Omental fat pad (tissue), 4 donors: ENCODE measurements around the gene AZIN2. TPM values are rescaled to one million over a fixed set of nuclear protein-coding genes. Genes with fewer than 3 reads are reported as not detected.

Experiments used
- ATAC-seq: fragments of 150-250 bp; one replicate; pipeline ENCODE4 v1.9.1; 2016; ENCODE audit warnings: mild to moderate bottlenecking, moderate library complexity; ENCODE audit not compliant: low FRiP score
- DNase-seq: peaks from one replicate; pipeline ENCODE4 v3.0.0-alpha.2; 2019; ENCODE audit warnings: low spot score
- total RNA-seq, 4 donors: library from RNA; depleted of rRNA; stranded (reverse); fragments of >200 nt; gene quantifications; one replicate each; pipeline ENCODE4 v1.1.0, GENCODE V29; 2016
- TF ChIP-seq, protein P1 (sequence below), 3 donors: fragments of 450-650 bp; IDR thresholded peaks; one replicate each; pipeline ENCODE4 v1.5.1; 2016 to 2017; ENCODE audit warnings: antibody characterized with exemption in 3 of 3, mild to moderate bottlenecking in 3 of 3, moderate library complexity in 2 of 3

The AZIN2 gene
- total RNA-seq, result 1 to 10 TPM; 1.8 to 5.3 (median 3.5) TPM

DNA sequence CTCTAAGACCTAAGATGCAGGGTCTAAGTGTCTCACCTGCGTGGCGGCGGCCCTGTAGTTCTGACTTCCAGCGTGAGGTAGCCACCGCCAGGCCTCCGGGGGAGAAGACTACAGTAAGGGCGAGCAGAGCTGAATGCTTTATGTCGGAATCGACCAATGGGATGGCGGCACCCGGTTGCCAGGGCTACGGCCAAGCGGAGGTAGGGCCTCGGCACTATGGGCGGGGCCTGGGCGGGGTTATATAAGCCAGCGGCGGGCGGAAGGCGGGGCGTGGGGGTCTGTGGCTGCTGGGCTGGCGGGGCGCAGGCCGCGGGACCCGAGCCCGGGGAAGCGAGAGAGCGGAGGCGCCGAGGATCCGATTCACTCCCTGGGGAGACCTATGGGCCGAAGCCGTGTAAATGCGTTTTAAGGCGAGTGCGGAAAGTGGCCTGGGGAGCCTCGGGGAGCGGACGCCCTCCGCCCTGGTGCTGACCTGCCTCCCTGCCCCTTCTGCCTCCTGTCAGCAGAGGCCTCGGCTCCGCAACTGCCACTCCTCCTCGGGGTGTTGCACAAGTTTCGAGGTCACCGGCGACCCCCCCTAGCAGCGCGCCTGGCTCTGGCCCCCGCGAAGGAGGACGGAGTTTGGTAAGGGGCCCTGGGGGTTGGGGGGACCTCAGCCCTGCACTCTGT, at the start of gene AZIN2:
Gene AZIN2 (plus strand): TSS at position 269 of the 669 bp plus-strand sequence. CDS start 1,097 bp downstream, outside the sequence.
- TF ChIP-seq, protein P1, sequence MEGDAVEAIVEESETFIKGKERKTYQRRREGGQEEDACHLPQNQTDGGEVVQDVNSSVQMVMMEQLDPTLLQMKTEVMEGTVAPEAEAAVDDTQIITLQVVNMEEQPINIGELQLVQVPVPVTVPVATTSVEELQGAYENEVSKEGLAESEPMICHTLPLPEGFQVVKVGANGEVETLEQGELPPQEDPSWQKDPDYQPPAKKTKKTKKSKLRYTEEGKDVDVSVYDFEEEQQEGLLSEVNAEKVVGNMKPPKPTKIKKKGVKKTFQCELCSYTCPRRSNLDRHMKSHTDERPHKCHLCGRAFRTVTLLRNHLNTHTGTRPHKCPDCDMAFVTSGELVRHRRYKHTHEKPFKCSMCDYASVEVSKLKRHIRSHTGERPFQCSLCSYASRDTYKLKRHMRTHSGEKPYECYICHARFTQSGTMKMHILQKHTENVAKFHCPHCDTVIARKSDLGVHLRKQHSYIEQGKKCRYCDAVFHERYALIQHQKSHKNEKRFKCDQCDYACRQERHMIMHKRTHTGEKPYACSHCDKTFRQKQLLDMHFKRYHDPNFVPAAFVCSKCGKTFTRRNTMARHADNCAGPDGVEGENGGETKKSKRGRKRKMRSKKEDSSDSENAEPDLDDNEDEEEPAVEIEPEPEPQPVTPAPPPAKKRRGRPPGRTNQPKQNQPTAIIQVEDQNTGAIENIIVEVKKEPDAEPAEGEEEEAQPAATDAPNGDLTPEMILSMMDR (IDR thresholded peaks at IDR 0.05), result no peak
- DNase-seq (peak; percentile 97), ATAC-seq (peak; percentile 93)

DNA sequence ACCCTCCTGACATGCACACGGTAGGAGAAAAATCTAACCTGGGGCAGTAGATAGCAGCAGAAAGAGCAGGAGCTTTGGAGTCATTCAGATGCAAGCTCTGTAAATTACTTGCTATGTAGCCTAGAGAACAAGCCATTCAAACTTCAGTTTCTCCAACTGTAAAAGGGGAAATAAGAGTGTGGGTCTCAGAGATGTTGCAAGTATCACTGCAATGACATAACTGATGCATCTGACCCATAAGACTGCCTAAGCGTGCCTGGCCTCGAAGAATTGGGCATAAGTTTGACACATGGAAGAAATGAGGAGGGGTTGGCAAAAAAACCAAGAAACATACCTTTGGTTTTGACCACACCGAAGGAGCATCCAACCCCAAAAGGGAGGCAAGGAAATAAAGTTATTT, 49.4 kb upstream of the AZIN2 start:
- TF ChIP-seq, protein P1 (IDR thresholded peaks at IDR 0.05), result no peak
- no peak for ATAC-seq
- no peak for DNase-seq

DNA sequence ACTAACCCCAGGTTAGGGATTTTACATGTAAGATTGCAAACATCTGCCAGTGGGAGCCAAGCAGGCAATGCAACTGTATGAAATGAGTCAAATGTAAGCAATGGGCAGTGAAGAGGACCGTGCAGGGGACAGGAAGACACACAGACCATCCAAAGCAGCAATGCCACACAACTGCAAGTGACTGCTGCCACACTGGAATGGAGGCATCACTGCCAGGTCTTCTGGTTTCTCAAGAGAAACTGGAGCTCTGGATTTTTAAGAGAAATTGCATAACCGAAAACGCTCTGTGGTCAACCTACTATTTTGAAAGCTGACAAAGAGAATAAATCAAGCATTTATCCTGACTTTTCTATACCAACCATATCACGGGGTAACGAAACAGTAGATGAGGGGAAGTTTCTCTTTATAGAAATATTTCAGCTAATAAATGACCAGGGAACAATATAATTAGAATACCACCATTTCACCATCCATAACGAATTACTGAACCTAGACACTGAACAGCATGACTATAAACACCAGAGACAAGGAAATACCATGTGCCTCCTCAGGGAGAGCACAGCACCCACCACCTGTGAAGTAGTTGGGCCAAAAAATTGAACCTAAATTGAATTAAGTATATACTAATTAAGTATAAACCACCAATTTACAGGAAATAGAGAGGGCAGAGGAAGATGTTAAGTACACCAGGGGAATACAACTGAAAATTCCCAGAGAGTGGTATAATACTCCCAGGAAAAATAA, 48.7 kb upstream of the AZIN2 start:
- ATAC-seq, result no peak
- TF ChIP-seq, protein P1 (IDR thresholded peaks at IDR 0.05), result no peak
- DNase-seq, result no peak

DNA sequence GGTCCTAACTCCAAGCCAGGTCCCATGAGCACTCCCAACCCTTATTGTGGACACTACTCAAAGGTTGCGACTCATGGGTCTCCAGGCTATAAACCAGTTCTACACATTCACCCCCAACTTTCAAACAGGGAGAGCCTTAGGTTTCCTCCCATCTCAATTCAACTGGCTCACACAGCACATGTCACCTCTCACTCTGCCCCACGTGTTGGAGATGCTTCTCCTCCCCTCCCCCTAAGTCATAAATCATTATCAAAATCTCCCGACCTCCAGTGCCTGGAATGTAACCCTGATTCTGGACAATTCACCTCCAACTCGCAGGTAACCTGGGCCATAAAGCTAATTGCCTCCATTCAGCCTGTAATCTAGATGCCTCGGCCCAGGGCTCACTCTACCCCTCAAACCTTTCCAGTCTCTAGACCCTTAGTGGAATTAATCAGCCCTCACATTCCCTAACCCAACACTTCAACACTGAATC, 44.9 kb upstream of the AZIN2 start:
- TF ChIP-seq, protein P1 (IDR thresholded peaks at IDR 0.05), result no peak
- ATAC-seq (peak; percentile 22), DNase-seq (no peak)

DNA sequence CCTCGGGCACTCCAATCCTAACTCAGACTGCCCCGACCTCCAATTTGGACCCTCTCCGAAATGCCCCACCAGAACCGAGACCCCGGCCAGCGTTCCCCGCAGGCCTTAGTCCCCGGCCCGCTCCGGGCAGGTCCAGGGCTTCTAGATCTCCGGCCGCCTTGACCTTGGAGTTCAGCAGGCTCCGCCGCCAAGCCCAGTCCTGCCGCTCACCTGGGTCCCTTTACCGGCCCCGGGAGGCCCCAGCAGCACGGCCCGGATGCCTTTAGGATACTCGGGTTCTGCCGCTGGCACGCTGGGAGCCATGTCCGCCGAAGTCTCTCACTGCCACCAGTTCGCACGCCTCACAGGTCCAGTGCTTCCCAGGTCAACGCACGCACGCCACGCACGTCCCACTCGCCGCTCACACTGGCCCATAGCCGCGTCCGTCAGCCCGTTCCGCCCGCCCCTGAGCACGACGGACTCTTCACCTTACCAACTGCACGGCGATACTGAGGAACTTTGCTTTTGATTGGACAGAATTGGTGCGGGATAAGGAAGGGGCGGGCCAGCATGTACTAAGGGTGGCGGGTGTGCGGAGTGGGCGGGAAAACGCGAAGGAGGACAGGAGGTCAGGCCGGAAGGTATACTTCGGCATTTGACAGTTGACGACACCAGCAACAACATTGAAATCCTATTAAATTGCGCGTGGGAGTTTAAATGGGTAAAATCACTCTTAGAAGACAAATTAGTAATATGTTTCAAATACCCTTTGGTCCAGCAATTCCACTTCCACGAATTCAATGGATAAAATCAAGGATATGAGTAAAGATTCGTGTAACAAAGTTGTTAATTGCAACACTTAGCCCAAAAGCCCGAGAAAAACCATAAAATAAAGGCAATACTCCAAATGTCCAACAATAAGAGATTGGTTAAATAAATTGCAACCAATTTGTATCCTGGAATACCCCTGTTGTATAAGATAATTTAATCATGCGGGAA, 44.1 kb upstream of the AZIN2 start, which contains the start of gene AK2:
Gene AK2 (minus strand): TSS at position 358 of the 978 bp plus-strand sequence. CDS start 55 bp downstream, at position 303.
- TF ChIP-seq, protein P1 (IDR thresholded peaks at IDR 0.05), result no peak
- ATAC-seq (peak; percentile 100), DNase-seq (peak; percentile 80)

DNA sequence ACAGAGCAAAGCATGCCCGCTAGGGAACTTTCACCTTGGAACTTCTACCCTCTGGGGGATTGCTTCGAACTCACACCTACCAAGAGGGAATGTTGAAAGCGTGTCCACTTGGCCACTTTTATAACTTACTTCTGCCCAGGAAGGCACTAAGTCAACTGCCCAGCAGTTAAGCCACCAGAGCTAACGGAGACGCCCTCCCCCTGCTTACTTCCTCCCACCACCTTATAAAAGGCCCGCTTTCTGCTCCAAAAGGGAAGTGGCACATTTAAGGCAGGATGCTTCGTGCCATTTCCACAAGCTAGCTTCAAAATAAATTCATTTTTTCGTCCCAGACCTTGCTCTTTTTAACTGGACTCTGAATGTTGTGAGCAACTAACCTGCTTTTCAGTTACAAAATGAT, 41.1 kb upstream of the AZIN2 start:
- TF ChIP-seq, protein P1 (IDR thresholded peaks at IDR 0.05), result no peak
- DNase-seq (no peak), ATAC-seq (no peak)
